Measurements from ENCODE around the gene SNX15.

Gene SNX15

DNA sequence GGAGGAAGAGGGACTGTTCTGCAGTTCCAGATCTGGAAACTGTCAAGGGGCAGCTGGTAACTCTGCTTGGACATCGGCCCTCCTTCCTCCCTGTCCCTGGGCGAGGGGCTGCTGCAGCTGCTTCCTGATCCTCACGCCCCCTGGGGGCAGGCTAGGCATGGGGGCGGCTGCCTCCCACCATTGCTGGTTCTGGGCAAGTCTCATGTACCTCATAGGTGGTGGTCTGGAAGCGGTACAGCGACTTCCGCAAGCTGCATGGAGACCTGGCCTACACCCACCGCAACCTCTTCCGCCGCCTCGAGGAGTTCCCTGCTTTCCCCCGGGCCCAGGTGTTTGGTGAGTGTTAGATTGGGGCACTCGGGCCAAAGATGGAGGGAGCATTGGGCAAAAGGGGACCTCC, 5.0 kb downstream of the SNX15 start:
- Histone ChIP-seq H3K4me2 (ENCODE audit: low read length) (no peak overlapping the region), H3K27me3 (ENCODE audit: control insufficient read depth, low read length) (no peaks in the 10 kb centered on the region), H3K9me2 (replicated peaks; ENCODE audit: control insufficient read depth, low read length) (no peaks in the 10 kb centered on the region), H3K4me3 (ENCODE audit: low read length) (no peak overlapping the region), H3K9me3 (ENCODE audit: control insufficient read depth, insufficient read depth, low read length) (no peaks in the 10 kb centered on the region), H3K79me2 (ENCODE audit: control insufficient read depth, low read length) (peaks cover 6% of the 10 kb centered on the region; the same call in 1 of the 2 replicates), H4K20me1 (ENCODE audit: control insufficient read depth, insufficient read depth, low read depth, low read length) (no peaks in the 10 kb centered on the region), H3K27ac (ENCODE audit: low read depth, low read length) (no peak overlapping the region), H3K36me3 (ENCODE audit: control insufficient read depth, low read length) (peaks cover 8% of the 10 kb centered on the region; the same call in 1 of the 2 replicates), H3F3A (ENCODE audit: control insufficient read depth, insufficient read depth) (no peaks in the 10 kb centered on the region; the same call in 1 of the 2 replicates), H3K4me1 (ENCODE audit: control insufficient read depth, low read length) (peaks cover 11% of the 10 kb centered on the region)
- no peak for TF ChIP-seq EZH2phosphoT487 (IDR thresholded peaks at IDR 0.05; ENCODE audit: borderline replicate concordance, low read length)
- TF ChIP-seq, protein P1, sequence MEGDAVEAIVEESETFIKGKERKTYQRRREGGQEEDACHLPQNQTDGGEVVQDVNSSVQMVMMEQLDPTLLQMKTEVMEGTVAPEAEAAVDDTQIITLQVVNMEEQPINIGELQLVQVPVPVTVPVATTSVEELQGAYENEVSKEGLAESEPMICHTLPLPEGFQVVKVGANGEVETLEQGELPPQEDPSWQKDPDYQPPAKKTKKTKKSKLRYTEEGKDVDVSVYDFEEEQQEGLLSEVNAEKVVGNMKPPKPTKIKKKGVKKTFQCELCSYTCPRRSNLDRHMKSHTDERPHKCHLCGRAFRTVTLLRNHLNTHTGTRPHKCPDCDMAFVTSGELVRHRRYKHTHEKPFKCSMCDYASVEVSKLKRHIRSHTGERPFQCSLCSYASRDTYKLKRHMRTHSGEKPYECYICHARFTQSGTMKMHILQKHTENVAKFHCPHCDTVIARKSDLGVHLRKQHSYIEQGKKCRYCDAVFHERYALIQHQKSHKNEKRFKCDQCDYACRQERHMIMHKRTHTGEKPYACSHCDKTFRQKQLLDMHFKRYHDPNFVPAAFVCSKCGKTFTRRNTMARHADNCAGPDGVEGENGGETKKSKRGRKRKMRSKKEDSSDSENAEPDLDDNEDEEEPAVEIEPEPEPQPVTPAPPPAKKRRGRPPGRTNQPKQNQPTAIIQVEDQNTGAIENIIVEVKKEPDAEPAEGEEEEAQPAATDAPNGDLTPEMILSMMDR (IDR thresholded peaks at IDR 0.05; ENCODE audit: low read depth, low read length, poor library complexity, severe bottlenecking), result no peak

- Histone ChIP-seq H3K4me1 (ENCODE audit: control insufficient read depth, low read length) (peaks cover 10% of the 10 kb centered on the region), H4K20me1 (ENCODE audit: control insufficient read depth, insufficient read depth, low read depth, low read length) (no peaks in the 10 kb centered on the region), H3K4me3 (ENCODE audit: low read length) (no peak overlapping the region), H3K27me3 (ENCODE audit: control insufficient read depth, low read length) (no peaks in the 10 kb centered on the region), H3K4me2 (ENCODE audit: low read length) (no peak overlapping the region), H3F3A (ENCODE audit: control insufficient read depth, insufficient read depth) (no peaks in the 10 kb centered on the region; the same call in 1 of the 2 replicates), H3K9me2 (replicated peaks; ENCODE audit: control insufficient read depth, low read length) (no peaks in the 10 kb centered on the region), H3K79me2 (ENCODE audit: control insufficient read depth, low read length) (no peaks in the 10 kb centered on the region), H3K27ac (ENCODE audit: low read depth, low read length) (no peak overlapping the region), H3K9me3 (ENCODE audit: control insufficient read depth, insufficient read depth, low read length) (no peaks in the 10 kb centered on the region), H3K36me3 (ENCODE audit: control insufficient read depth, low read length) (peaks cover 16% of the 10 kb centered on the region; the same call in 1 of the 2 replicates)
- no peak for TF ChIP-seq EZH2phosphoT487 (IDR thresholded peaks at IDR 0.05; ENCODE audit: borderline replicate concordance, low read length)
These were observed 7.2 kb downstream of the SNX15 start for GRCh38 chr11:65034423-65034822.

- no peaks in the 10 kb centered on the region for H4K20me1 ChIP-seq (ENCODE audit: control insufficient read depth, insufficient read depth, low read depth, low read length)
- no peak overlapping the region for H3K4me2 ChIP-seq (ENCODE audit: low read length)
- H3K27me3 ChIP-seq (ENCODE audit: control insufficient read depth, low read length), result no peaks in the 10 kb centered on the region
- no peak overlapping the region for H3K4me3 ChIP-seq (ENCODE audit: low read length)
- peaks cover 21% of the 10 kb centered on the region for H3K4me1 ChIP-seq (ENCODE audit: control insufficient read depth, low read length)
- H3F3A ChIP-seq (ENCODE audit: control insufficient read depth, insufficient read depth), result peaks cover 2% of the 10 kb centered on the region; the same call in 1 of the 2 replicates
- peaks cover 21% of the 10 kb centered on the region; the same call in 1 of the 2 replicates for H3K36me3 ChIP-seq (ENCODE audit: control insufficient read depth, low read length)
- H3K27ac ChIP-seq (ENCODE audit: low read depth, low read length), result no peak overlapping the region
- H3K9me2 ChIP-seq (replicated peaks; ENCODE audit: control insufficient read depth, low read length), result no peaks in the 10 kb centered on the region
- no peak for TF ChIP-seq EZH2phosphoT487 (IDR thresholded peaks at IDR 0.05; ENCODE audit: borderline replicate concordance, low read length)
- TF ChIP-seq, protein P1 (IDR thresholded peaks at IDR 0.05; ENCODE audit: low read depth, low read length, poor library complexity, severe bottlenecking), result no peak
- H3K9me3 ChIP-seq (ENCODE audit: control insufficient read depth, insufficient read depth, low read length), result no peaks in the 10 kb centered on the region
- no peaks in the 10 kb centered on the region for H3K79me2 ChIP-seq (ENCODE audit: control insufficient read depth, low read length)
These were observed 8.3 kb downstream of the SNX15 start for GRCh38 chr11:65035579-65035978.

- H3K4me1 ChIP-seq (ENCODE audit: control insufficient read depth, low read length), result peaks cover 24% of the 10 kb centered on the region
These were observed 9.7 kb downstream of the SNX15 start for GRCh38 chr11:65036931-65037330.

More at GRCh38 chr11:65036931-65037330, 9.7 kb downstream of the SNX15 start:
- Histone ChIP-seq H3K9me3 (ENCODE audit: control insufficient read depth, insufficient read depth, low read length) (no peaks in the 10 kb centered on the region), H3K27me3 (ENCODE audit: control insufficient read depth, low read length) (no peaks in the 10 kb centered on the region), H3K4me3 (ENCODE audit: low read length) (no peak overlapping the region), H3K79me2 (ENCODE audit: control insufficient read depth, low read length) (peaks cover 7% of the 10 kb centered on the region), H3K27ac (ENCODE audit: low read depth, low read length) (no peak overlapping the region), H4K20me1 (ENCODE audit: control insufficient read depth, insufficient read depth, low read depth, low read length) (no peaks in the 10 kb centered on the region), H3K9me2 (replicated peaks; ENCODE audit: control insufficient read depth, low read length) (no peaks in the 10 kb centered on the region), H3K4me2 (ENCODE audit: low read length) (no peak overlapping the region), H3K36me3 (ENCODE audit: control insufficient read depth, low read length) (peaks cover 20% of the 10 kb centered on the region; the same call in 1 of the 2 replicates), H3F3A (ENCODE audit: control insufficient read depth, insufficient read depth) (peaks cover 2% of the 10 kb centered on the region; the same call in 1 of the 2 replicates)
- TF ChIP-seq EZH2phosphoT487 (IDR thresholded peaks at IDR 0.05; ENCODE audit: borderline replicate concordance, low read length), result no peak
- TF ChIP-seq, protein P1 (IDR thresholded peaks at IDR 0.05; ENCODE audit: low read depth, low read length, poor library complexity, severe bottlenecking), result no peak
